Measurements from ENCODE around the gene MARCHF9. TPM values are rescaled to one million over a fixed set of nuclear protein-coding genes. Genes with fewer than 3 reads are reported as not detected.

Gene MARCHF9
- total RNA-seq, 1 donor from 2014 or later: 19.2 TPM

- Mint-ChIP-seq H3K4me3 (ENCODE audit: unreplicated experiment) (no peak overlapping the region), H3K9me3 (ENCODE audit: unreplicated experiment) (no peaks in the 10 kb centered on the region), H3K36me3 (ENCODE audit: unreplicated experiment) (peaks cover 30% of the 10 kb centered on the region), H3K4me1 (ENCODE audit: unreplicated experiment) (peaks cover 38% of the 10 kb centered on the region), H3K27ac (ENCODE audit: unreplicated experiment) (no peak overlapping the region), H3K27me3 (ENCODE audit: unreplicated experiment) (no peaks in the 10 kb centered on the region)
- no peak for DNase-seq (ENCODE audit: extremely low spot score, unreplicated experiment)
- TF ChIP-seq CTCF (IDR thresholded peaks at IDR 0.05): no peak
Measured at GRCh38 chr12:57749061-57749460, 5.8 kb upstream of the MARCHF9 start.

GRCh38 chr12:57750561-57751431 lies 4.1 kb upstream of the MARCHF9 start:
- DNase-seq (ENCODE audit: extremely low spot score, unreplicated experiment): no peak
- Mint-ChIP-seq H3K4me1 (ENCODE audit: unreplicated experiment) (peaks cover 37% of the 10 kb centered on the region), H3K27me3 (ENCODE audit: unreplicated experiment) (no peaks in the 10 kb centered on the region), H3K36me3 (ENCODE audit: unreplicated experiment) (peaks cover 30% of the 10 kb centered on the region), H3K27ac (ENCODE audit: unreplicated experiment) (peak overlapping the region; percentile 93), H3K4me3 (ENCODE audit: unreplicated experiment) (peak overlapping the region; percentile 94), H3K9me3 (ENCODE audit: unreplicated experiment) (no peaks in the 10 kb centered on the region)
- TF ChIP-seq CTCF (IDR thresholded peaks at IDR 0.05): no peak

GRCh38 chr12:57751432-57751787 lies 3.5 kb upstream of the MARCHF9 start:
- H3K27ac Mint-ChIP-seq (ENCODE audit: unreplicated experiment): peak overlapping the region; percentile 93
- H3K4me3 Mint-ChIP-seq (ENCODE audit: unreplicated experiment): peak overlapping the region; percentile 94
- peaks cover 35% of the 10 kb centered on the region for H3K4me1 Mint-ChIP-seq (ENCODE audit: unreplicated experiment)
- no peaks in the 10 kb centered on the region for H3K9me3 Mint-ChIP-seq (ENCODE audit: unreplicated experiment)
- peaks cover 27% of the 10 kb centered on the region for H3K36me3 Mint-ChIP-seq (ENCODE audit: unreplicated experiment)
- TF ChIP-seq CTCF (IDR thresholded peaks at IDR 0.05): no peak
- no peak for DNase-seq (ENCODE audit: extremely low spot score, unreplicated experiment)
- no peaks in the 10 kb centered on the region for H3K27me3 Mint-ChIP-seq (ENCODE audit: unreplicated experiment)

DNA sequence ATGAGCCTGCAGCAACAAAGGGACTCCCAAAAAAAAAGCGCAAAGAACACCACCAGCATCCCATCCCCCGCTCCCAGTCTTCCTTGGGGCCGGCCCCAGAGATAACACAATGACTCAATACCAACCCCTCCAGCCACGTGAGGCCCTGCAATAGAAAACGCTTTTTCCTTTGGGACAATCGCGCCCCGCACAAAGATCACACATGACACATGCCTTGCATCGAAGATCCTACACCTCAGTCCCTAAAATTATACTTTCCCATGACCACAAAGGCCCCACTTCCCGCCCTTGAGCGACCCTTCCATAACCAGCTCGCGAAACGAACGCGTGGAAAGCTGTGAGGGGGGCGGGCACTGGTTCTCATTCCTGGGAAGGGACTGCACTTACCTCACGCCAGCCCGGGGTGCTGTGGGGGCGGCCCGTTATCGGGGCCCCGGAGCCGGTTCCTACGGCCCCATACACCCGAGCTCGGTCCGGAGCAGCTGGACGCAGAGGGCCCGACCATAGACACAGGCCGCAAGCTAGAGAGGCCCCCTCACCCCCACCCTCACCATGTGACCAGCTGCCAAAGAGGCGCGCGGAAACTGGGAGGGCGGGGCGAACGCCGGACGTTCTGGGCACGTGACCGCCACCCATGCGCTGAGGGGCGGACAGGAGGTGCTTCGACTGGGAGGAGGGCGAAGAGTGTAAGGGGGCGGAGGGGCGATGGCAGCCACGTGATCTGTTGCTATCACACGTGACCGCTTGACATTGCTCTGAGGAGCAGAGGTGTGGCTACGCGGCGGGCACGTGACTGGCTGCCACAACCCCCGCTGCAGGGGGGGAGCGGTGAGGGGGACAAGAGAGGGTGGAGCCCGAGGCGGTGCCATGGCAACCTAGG lies 2.9 kb upstream of the MARCHF9 start, which contains the start of gene CDK4:
Gene CDK4 (minus strand): TSS at position 523 of the 880 bp plus-strand sequence. CDS start 593 bp downstream, outside the sequence.
- Mint-ChIP-seq H3K36me3 (ENCODE audit: unreplicated experiment) (peaks cover 25% of the 10 kb centered on the region), H3K27ac (ENCODE audit: unreplicated experiment) (peak within 1 kb of the TSS; percentile 93), H3K27me3 (ENCODE audit: unreplicated experiment) (no peaks in the 10 kb centered on the region), H3K4me3 (ENCODE audit: unreplicated experiment) (peak within 1 kb of the TSS; percentile 94), H3K4me1 (ENCODE audit: unreplicated experiment) (peaks cover 40% of the 10 kb centered on the region), H3K9me3 (ENCODE audit: unreplicated experiment) (no peaks in the 10 kb centered on the region)
- peak; percentile 100 for DNase-seq (ENCODE audit: extremely low spot score, unreplicated experiment)
- TF ChIP-seq CTCF (IDR thresholded peaks at IDR 0.05): no peak

GRCh38 chr12:57752668-57753000 lies 2.3 kb upstream of the MARCHF9 start:
- H3K4me3 Mint-ChIP-seq (ENCODE audit: unreplicated experiment): peak overlapping the region; percentile 94
- H3K4me1 Mint-ChIP-seq (ENCODE audit: unreplicated experiment): peaks cover 41% of the 10 kb centered on the region
- H3K9me3 Mint-ChIP-seq (ENCODE audit: unreplicated experiment): no peaks in the 10 kb centered on the region
- no peak for DNase-seq (ENCODE audit: extremely low spot score, unreplicated experiment)
- no peaks in the 10 kb centered on the region for H3K27me3 Mint-ChIP-seq (ENCODE audit: unreplicated experiment)
- peak overlapping the region; percentile 93 for H3K27ac Mint-ChIP-seq (ENCODE audit: unreplicated experiment)
- TF ChIP-seq CTCF (IDR thresholded peaks at IDR 0.05): no peak
- H3K36me3 Mint-ChIP-seq (ENCODE audit: unreplicated experiment): peaks cover 20% of the 10 kb centered on the region
